Renal cortical epithelial cell (primary cell): ENCODE results near the gene C2CD4B. TPM values are rescaled to one million over a fixed set of nuclear protein-coding genes. Genes with fewer than 3 reads are reported as not detected.

Experiments used
- DNase-seq: peaks from one replicate; pipeline ENCODE4 v3.0.0-alpha.2; 2011; ENCODE audit warnings: low read depth
- total RNA-seq: library from RNA; depleted of rRNA; stranded (reverse); fragments of >200 nt; gene quantifications from 2 replicates; pipeline ENCODE4 v1.2.3, GENCODE V29; 2014

Gene C2CD4B
- total RNA-seq = 0.17 and 0.70 TPM in 2 replicates

- peak; percentile 27 for DNase-seq
These were observed at the start of gene C2CD4B for GRCh38 chr15:62165104-62165792. Gene C2CD4B (minus strand): TSS chr15:62165285. CDS start chr15:62164984, 301 bp downstream.

GRCh38 chr15:62212741-62213140, 47.7 kb upstream of the C2CD4B start:
- no peak for DNase-seq

GRCh38 chr15:62211348-62211747, 46.3 kb upstream of the C2CD4B start:
- no peak for DNase-seq

- DNase-seq = peak; percentile 64
These were observed 44.7 kb upstream of the C2CD4B start for GRCh38 chr15:62209821-62210220.

GRCh38 chr15:62209322-62209721, 44.2 kb upstream of the C2CD4B start:
- DNase-seq = peak; percentile 13

- DNase-seq = no peak
These were observed 43.8 kb upstream of the C2CD4B start for GRCh38 chr15:62208884-62209283.

- peak; percentile 12 for DNase-seq
These were observed 43.3 kb upstream of the C2CD4B start for GRCh38 chr15:62208367-62208766.

- DNase-seq = no peak
These were observed 25.6 kb upstream of the C2CD4B start for GRCh38 chr15:62190675-62191074.

- DNase-seq = no peak
These were observed 25.2 kb upstream of the C2CD4B start for GRCh38 chr15:62190274-62190673.

GRCh38 chr15:62188744-62189143, 23.7 kb upstream of the C2CD4B start:
- DNase-seq = no peak

GRCh38 chr15:62187910-62188309, 22.8 kb upstream of the C2CD4B start:
- no peak for DNase-seq

GRCh38 chr15:62187425-62187824, 22.3 kb upstream of the C2CD4B start:
- no peak for DNase-seq

GRCh38 chr15:62186578-62186977, 21.5 kb upstream of the C2CD4B start:
- DNase-seq = no peak

- DNase-seq = no peak
These were observed 18.0 kb upstream of the C2CD4B start for GRCh38 chr15:62183130-62183529.

- DNase-seq = no peak
These were observed 8.1 kb upstream of the C2CD4B start for GRCh38 chr15:62173215-62173614.

GRCh38 chr15:62171882-62172281, 6.8 kb upstream of the C2CD4B start:
- no peak for DNase-seq

- no peak for DNase-seq
These were observed 799 bp upstream of the C2CD4B start for GRCh38 chr15:62165793-62166375.

- no peak for DNase-seq
These were observed 535 bp downstream of the C2CD4B start for GRCh38 chr15:62164396-62165103.

GRCh38 chr15:62164014-62164395, 1.1 kb downstream of the C2CD4B start:
- DNase-seq = no peak

- no peak for DNase-seq
These were observed 1.6 kb downstream of the C2CD4B start for GRCh38 chr15:62163397-62164013.

- no peak for DNase-seq
These were observed 11.9 kb downstream of the C2CD4B start for GRCh38 chr15:62153228-62153627.

GRCh38 chr15:62150445-62150844, 14.6 kb downstream of the C2CD4B start:
- DNase-seq = no peak

- DNase-seq = no peak
These were observed 15.4 kb downstream of the C2CD4B start for GRCh38 chr15:62149729-62150128.
